ENCODE results near the gene PANK2. TPM values are rescaled to one million over a fixed set of nuclear protein-coding genes. Genes with fewer than 3 reads are reported as not detected.
A peak's percentile ranks its signal among the peaks of the same experiment; 100 is the strongest.

Gene PANK2
- total and polyA plus RNA-seq, 2 experiments from 2014 or later: 24.1 to 33.4 TPM

GRCh38 chr20:3871550-3872265 lies 17.5 kb upstream of the PANK2 start:
- Histone ChIP-seq H3K4me3 (no peak overlapping the region), H3K27ac (no peak overlapping the region), H3K36me3 (peaks cover 2% of the 10 kb centered on the region), H3K27me3 (no peaks in the 10 kb centered on the region), H3K4me1 (ENCODE audit: low read depth) (no peaks in the 10 kb centered on the region), H3K9me3 (ENCODE audit: low read depth) (no peaks in the 10 kb centered on the region)
- TF ChIP-seq, protein P1, sequence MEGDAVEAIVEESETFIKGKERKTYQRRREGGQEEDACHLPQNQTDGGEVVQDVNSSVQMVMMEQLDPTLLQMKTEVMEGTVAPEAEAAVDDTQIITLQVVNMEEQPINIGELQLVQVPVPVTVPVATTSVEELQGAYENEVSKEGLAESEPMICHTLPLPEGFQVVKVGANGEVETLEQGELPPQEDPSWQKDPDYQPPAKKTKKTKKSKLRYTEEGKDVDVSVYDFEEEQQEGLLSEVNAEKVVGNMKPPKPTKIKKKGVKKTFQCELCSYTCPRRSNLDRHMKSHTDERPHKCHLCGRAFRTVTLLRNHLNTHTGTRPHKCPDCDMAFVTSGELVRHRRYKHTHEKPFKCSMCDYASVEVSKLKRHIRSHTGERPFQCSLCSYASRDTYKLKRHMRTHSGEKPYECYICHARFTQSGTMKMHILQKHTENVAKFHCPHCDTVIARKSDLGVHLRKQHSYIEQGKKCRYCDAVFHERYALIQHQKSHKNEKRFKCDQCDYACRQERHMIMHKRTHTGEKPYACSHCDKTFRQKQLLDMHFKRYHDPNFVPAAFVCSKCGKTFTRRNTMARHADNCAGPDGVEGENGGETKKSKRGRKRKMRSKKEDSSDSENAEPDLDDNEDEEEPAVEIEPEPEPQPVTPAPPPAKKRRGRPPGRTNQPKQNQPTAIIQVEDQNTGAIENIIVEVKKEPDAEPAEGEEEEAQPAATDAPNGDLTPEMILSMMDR (IDR thresholded peaks at IDR 0.05; ENCODE audit: low read depth, low read length): no peak
- DNase-seq (ENCODE audit: low read depth in 1 of 2, low spot score in 1 of 2): no peak

GRCh38 chr20:3873507-3873906 lies 15.7 kb upstream of the PANK2 start:
- no peak for DNase-seq (ENCODE audit: low read depth in 1 of 2, low spot score in 1 of 2)
- Histone ChIP-seq H3K27me3 (no peaks in the 10 kb centered on the region), H3K36me3 (peaks cover 2% of the 10 kb centered on the region), H3K9me3 (ENCODE audit: low read depth) (no peaks in the 10 kb centered on the region), H3K4me3 (no peak overlapping the region), H3K27ac (no peak overlapping the region), H3K4me1 (ENCODE audit: low read depth) (no peaks in the 10 kb centered on the region)
- TF ChIP-seq, protein P1 (IDR thresholded peaks at IDR 0.05; ENCODE audit: low read depth, low read length): no peak

DNA sequence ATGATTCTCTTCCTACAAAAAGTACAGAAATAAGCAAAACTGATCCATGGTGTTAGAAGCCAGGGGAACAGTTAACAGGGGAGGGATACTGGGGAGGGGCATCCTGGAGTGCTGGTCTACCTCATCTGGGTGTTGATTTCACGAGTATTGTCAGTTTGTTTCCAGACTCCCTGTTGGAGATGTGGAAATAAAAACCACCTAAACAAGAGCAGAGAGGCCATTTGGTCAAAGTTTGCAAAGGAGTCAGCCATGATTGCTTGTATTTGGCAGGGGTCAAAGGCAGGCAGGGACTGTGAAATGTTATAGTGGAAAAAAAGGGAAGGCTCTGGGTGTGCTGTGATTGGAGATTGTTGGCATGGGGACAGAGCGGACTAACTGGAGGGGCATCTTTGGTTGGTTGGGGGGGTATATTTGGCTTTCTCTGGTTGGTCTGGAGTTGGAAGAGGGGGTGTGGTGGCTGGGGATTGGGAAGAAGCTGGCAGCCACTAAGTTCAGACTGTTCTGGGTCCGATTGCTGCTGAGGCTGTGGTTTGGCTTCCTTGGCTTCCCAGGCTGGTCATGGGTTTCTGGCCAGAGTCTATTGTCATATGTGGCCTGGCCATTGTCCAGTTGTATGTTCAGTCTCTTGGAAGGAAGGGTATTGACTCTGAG lies 14.9 kb upstream of the PANK2 start:
- Histone ChIP-seq H3K9me3 (ENCODE audit: low read depth) (no peaks in the 10 kb centered on the region), H3K27ac (no peak overlapping the region), H3K36me3 (peaks cover 2% of the 10 kb centered on the region), H3K4me1 (ENCODE audit: low read depth) (no peaks in the 10 kb centered on the region), H3K4me3 (no peak overlapping the region), H3K27me3 (no peaks in the 10 kb centered on the region)
- TF ChIP-seq, protein P1 (IDR thresholded peaks at IDR 0.05; ENCODE audit: low read depth, low read length): no peak
- peak in 1 of 2 donors; percentile 59 for DNase-seq (ENCODE audit: low read depth in 1 of 2, low spot score in 1 of 2)

DNA sequence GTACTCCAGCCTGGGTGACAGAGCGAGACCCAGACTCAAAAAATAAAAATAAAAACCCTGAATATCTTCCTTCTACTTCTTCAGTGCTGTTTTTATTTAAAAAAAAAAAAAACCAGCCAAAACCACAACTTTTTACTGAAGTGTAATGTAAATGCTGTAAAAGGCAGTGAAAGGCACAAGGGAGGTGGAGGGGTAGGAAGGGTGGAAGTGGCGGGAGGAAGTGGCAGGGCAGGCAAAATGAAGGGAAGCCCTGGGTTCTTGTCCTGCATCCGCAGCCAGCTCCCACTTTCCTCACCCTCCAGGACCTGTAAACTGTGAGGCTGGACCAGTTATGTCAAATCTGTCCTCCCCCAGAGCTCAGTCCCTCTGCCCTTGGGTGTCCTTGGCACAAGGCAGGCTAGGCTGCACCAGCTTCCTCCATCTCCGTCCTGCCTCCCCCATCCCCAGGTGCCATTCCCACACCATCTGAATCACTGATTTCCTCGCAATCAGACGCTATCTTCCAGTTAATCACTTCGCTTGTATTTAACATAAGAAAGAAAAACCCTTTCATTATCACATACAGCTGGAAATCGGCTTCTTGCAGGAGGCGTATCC lies 13.7 kb upstream of the PANK2 start:
- peak overlapping the region; percentile 40 for H3K27ac ChIP-seq
- no peaks in the 10 kb centered on the region for H3K27me3 ChIP-seq
- no peak for DNase-seq (ENCODE audit: low read depth in 1 of 2, low spot score in 1 of 2)
- H3K4me1 ChIP-seq (ENCODE audit: low read depth): no peaks in the 10 kb centered on the region
- H3K4me3 ChIP-seq: no peak overlapping the region
- TF ChIP-seq, protein P1 (IDR thresholded peaks at IDR 0.05; ENCODE audit: low read depth, low read length): no peak
- no peaks in the 10 kb centered on the region for H3K9me3 ChIP-seq (ENCODE audit: low read depth)
- H3K36me3 ChIP-seq: peaks cover 2% of the 10 kb centered on the region

- no peak for DNase-seq (ENCODE audit: low read depth in 1 of 2, low spot score in 1 of 2)
- TF ChIP-seq, protein P1 (IDR thresholded peaks at IDR 0.05; ENCODE audit: low read depth, low read length): no peak
- Histone ChIP-seq H3K27ac (peak overlapping the region; percentile 40), H3K27me3 (no peaks in the 10 kb centered on the region), H3K4me1 (ENCODE audit: low read depth) (no peaks in the 10 kb centered on the region), H3K4me3 (no peak overlapping the region), H3K36me3 (peaks cover 2% of the 10 kb centered on the region), H3K9me3 (ENCODE audit: low read depth) (no peaks in the 10 kb centered on the region)
Measured at GRCh38 chr20:3876000-3876399, 13.2 kb upstream of the PANK2 start.

All from cardiac muscle cell (in vitro differentiated cells and primary cell).